Natural killer cell (primary cell): Measurements from ENCODE around the gene HES5. TPM values are rescaled to one million over a fixed set of nuclear protein-coding genes. Genes with fewer than 3 reads are reported as not detected.
A peak's percentile ranks its signal among the peaks of the same experiment; 100 is the strongest.

Experiments
- ATAC-seq, 3 donors: fragments of 150-1000 bp in 2 of 3; fragments of 200-7000 bp in 1 of 3; cut with Tn5 transposase; 1 replicate in 1 of 3; 2 replicates in 2 of 3; pipeline ENCODE4 v1.10.0; 2021; ENCODE audit warnings: mild to moderate bottlenecking in 2 of 3, moderate library complexity in 2 of 3
- DNase-seq, 2 donors: peaks; one replicate each; pipeline versions ENCODE4 v3.0.0 to v3.0.0-alpha.2; 2013 to 2021; ENCODE audit warnings: mixed read lengths in 1 of 2
- H3K27ac ChIP-seq: one replicate; pipeline ENCODE4 v1.5.1; 2013; ENCODE audit warnings: mild to moderate bottlenecking, low read length
- H3K27me3 ChIP-seq: one replicate; pipeline ENCODE4 v1.6.1; 2013; ENCODE audit warnings: low read length; ENCODE audit not compliant: control insufficient read depth, insufficient read depth
- H3K36me3 ChIP-seq: one replicate; pipeline ENCODE4 v1.6.1; 2013; ENCODE audit warnings: low read length; ENCODE audit not compliant: control insufficient read depth, insufficient read depth
- H3K4me1 ChIP-seq: one replicate; pipeline ENCODE4 v1.6.1; 2013; ENCODE audit warnings: low read length; ENCODE audit not compliant: control insufficient read depth, insufficient read depth
- H3K4me3 ChIP-seq: one replicate; pipeline ENCODE4 v1.5.1; 2013; ENCODE audit warnings: low read length
- H3K9me3 ChIP-seq: one replicate; pipeline ENCODE4 v1.6.1; 2013; ENCODE audit warnings: low read length; ENCODE audit not compliant: control insufficient read depth, insufficient read depth
- H3K27ac Mint-ChIP-seq, 2 donors: one replicate each; pipeline ENCODE4 v1.8.0; 2022; ENCODE audit warnings: mild to moderate bottlenecking in 2 of 2, mixed read lengths in 2 of 2, moderate library complexity in 1 of 2
- H3K27me3 Mint-ChIP-seq, 2 donors: one replicate each; pipeline ENCODE4 v1.8.0; 2022; ENCODE audit warnings: low read depth in 2 of 2, mixed read lengths in 2 of 2
- H3K36me3 Mint-ChIP-seq: one replicate; pipeline ENCODE4 v1.8.0; 2022; ENCODE audit warnings: mixed read lengths
- H3K4me1 Mint-ChIP-seq, 2 donors: one replicate each; pipeline ENCODE4 v1.8.0; 2022; ENCODE audit warnings: mixed read lengths in 2 of 2
- H3K4me3 Mint-ChIP-seq: one replicate; pipeline ENCODE4 v1.8.0; 2022; ENCODE audit warnings: mild to moderate bottlenecking, moderate library complexity, mixed read lengths
- H3K9me3 Mint-ChIP-seq, 2 donors: one replicate each; pipeline ENCODE4 v1.8.0; 2022; ENCODE audit warnings: mixed read lengths in 2 of 2
- WGBS: methylation state at CpG from one replicate; pipeline ENCODE4 v1.1.7; 2013; ENCODE audit warnings: missing lambda C conversion rate; ENCODE audit not compliant: insufficient coverage; 5-methylcytosine and 5-hydroxymethylcytosine counted together
- intact Hi-C: fragments of 100-400 bp; cut with micrococcal nuclease; formaldehyde crosslinking; loops from one replicate; pipeline ENCODE4 v1.14.2; 2022
- total RNA-seq, 4 donors: library from RNA; stranded (reverse); fragments of 120-200 nt in 1 of 4; gene quantifications; one replicate each; pipeline versions ENCODE4 v1.2.3 to v1.2.4, GENCODE V29; 2013 to 2022
- TF ChIP-seq, protein P1 (sequence below): fragments of 200-600 bp; IDR thresholded peaks from one replicate; pipeline ENCODE4 v1.8.0; 2022; ENCODE audit warnings: antibody characterized with exemption

The HES5 gene
- total RNA-seq, 3 donors from 2014 or later (not counting 1 experiment from before 2014, with no cell fraction given) = not detected

DNA sequence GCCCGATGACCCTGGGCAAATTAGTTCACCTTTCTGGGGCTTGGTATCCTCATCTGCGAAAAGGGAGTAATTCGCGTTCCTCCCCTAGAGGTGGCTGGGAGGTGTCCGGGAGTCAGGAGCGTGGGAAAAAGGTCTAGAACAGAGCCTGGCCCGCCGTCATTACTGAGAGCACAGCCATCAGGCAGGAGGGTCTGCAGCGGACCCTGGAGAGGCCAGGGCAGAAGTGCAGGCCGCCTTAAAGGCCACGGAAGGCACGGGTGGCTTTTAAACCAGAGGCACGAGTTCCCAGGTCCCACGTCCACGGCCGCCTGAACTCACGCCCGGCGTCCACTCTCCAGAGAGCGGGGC is 4.5 kb downstream of the HES5 start:
- no peak for ATAC-seq
- peaks cover 24 to 47% of the 10 kb centered on the region in 2 donors for H3K4me1 Mint-ChIP-seq
- 11% methylated on average over 20 of the region's 20 CpGs for WGBS
- H3K9me3 Mint-ChIP-seq = no peaks in the 10 kb centered on the region
- Histone ChIP-seq H3K36me3 (peaks cover 15% of the 10 kb centered on the region), H3K4me3 (peak overlapping the region; percentile 72), H3K9me3 (no peaks in the 10 kb centered on the region), H3K27ac (peak overlapping the region; percentile 62), H3K27me3 (peaks cover 15% of the 10 kb centered on the region), H3K4me1 (peaks cover 63% of the 10 kb centered on the region)
- peaks cover 0 to 9% of the 10 kb centered on the region in 2 donors for H3K27me3 Mint-ChIP-seq
- peak overlapping the region; percentile 65 to 93 for H3K27ac Mint-ChIP-seq
- intact Hi-C loops = loop anchor here (5.0 kb wide), 1 partner anchor 62 kb away; the partner anchor contains the start of gene PRXL2B
- no peaks in the 10 kb centered on the region for H3K36me3 Mint-ChIP-seq
- DNase-seq = no peak
- peak overlapping the region; percentile 97 for H3K4me3 Mint-ChIP-seq
- TF ChIP-seq, protein P1, sequence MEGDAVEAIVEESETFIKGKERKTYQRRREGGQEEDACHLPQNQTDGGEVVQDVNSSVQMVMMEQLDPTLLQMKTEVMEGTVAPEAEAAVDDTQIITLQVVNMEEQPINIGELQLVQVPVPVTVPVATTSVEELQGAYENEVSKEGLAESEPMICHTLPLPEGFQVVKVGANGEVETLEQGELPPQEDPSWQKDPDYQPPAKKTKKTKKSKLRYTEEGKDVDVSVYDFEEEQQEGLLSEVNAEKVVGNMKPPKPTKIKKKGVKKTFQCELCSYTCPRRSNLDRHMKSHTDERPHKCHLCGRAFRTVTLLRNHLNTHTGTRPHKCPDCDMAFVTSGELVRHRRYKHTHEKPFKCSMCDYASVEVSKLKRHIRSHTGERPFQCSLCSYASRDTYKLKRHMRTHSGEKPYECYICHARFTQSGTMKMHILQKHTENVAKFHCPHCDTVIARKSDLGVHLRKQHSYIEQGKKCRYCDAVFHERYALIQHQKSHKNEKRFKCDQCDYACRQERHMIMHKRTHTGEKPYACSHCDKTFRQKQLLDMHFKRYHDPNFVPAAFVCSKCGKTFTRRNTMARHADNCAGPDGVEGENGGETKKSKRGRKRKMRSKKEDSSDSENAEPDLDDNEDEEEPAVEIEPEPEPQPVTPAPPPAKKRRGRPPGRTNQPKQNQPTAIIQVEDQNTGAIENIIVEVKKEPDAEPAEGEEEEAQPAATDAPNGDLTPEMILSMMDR = no peak

DNA sequence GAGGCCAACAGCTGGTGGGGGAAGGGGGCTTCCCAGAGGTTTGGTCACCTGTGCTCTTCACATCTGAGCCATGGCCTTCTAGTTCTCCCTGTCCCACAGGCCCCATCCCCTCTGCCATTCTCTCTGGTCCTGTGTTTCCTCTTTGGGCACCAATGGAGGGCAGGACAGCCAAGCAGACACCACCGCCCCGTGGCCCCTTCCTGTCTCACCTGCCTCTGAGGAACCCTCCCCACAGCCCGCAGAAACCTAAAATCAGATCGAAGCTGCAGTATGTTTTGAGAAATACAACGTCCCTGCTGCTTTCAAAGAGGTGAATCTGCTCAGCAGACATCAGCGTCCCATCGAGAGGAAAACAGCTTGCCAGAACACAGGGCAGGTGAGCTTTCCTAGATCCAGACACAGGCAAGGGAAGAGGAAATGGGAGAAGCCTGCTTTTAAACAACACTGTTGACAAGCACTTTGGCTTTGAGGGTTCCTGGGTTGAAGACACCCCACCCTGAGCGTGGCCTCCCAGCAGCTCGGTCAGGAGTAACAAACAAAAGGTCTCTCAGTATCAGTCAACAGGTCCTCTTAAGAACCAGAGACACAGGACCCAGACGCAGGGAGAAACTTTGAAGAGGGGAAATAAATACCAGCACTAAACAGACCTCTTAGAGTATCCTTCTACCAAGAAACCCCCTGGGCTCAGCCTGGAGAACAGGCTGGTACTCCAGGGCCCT is 6.0 kb downstream of the HES5 start:
- WGBS = 56% methylated on average over 10 of the region's 10 CpGs
- Mint-ChIP-seq H3K36me3 (no peaks in the 10 kb centered on the region), H3K9me3 (no peaks in the 10 kb centered on the region), H3K27ac (peak overlapping the region; percentile 65 to 93), H3K4me1 (peaks cover 24 to 46% of the 10 kb centered on the region in 2 donors), H3K27me3 (peaks cover 0 to 8% of the 10 kb centered on the region in 2 donors), H3K4me3 (peak overlapping the region; percentile 97)
- Histone ChIP-seq H3K27me3 (peaks cover 10% of the 10 kb centered on the region), H3K36me3 (peaks cover 27% of the 10 kb centered on the region), H3K9me3 (no peaks in the 10 kb centered on the region), H3K27ac (peak overlapping the region; percentile 28), H3K4me3 (no peak overlapping the region), H3K4me1 (peaks cover 50% of the 10 kb centered on the region)
- peak in 1 of 2 donors; percentile 75 for DNase-seq
- intact Hi-C loops = no loop called here
- TF ChIP-seq, protein P1 = no peak
- no peak for ATAC-seq

DNA sequence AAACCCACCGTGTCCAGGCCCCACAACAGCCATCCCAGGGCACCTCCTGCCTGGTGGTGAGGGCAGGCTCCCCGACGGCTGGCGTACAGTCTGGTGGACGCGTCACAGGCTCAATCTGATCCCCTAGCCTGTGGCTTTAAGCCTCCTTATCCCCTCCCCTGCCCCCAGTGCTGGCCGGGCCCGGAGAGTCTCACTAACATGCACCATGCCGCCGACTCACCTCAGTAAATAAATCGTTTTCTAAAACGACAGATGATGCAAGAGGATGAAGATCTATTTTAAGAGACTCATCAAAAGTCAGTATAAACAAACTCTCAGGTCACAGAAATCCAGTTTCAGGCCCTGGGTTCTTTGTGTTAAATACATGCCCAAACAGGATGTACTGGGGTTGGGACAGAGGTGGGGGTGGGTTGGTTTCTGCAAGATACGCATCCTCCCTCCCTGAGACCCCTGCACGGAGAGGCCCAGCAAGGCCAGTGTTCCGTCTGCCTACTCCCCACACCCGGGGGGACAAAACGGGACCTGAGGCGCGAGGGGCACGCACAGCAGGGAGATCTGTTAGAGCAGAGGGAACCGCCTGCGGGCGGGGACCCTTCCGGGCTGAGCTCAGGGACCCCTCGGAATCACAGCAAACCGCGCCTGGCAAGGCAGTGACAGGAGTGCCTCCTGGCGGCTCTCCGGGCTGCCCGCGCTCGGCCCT is 6.7 kb downstream of the HES5 start:
- Histone ChIP-seq H3K4me1 (peaks cover 43% of the 10 kb centered on the region), H3K9me3 (no peaks in the 10 kb centered on the region), H3K4me3 (no peak overlapping the region), H3K27ac (peak overlapping the region; percentile 16), H3K36me3 (peaks cover 34% of the 10 kb centered on the region), H3K27me3 (peaks cover 4% of the 10 kb centered on the region)
- 73% methylated on average over 32 of the region's 32 CpGs for WGBS
- Mint-ChIP-seq H3K9me3 (no peaks in the 10 kb centered on the region), H3K4me1 (peaks cover 24 to 40% of the 10 kb centered on the region in 2 donors), H3K36me3 (no peaks in the 10 kb centered on the region), H3K27me3 (peaks cover 0 to 5% of the 10 kb centered on the region in 2 donors), H3K27ac (peak overlapping the region; percentile 65 to 93), H3K4me3 (no peak overlapping the region)
- ATAC-seq (no peak), DNase-seq (no peak)
- intact Hi-C loops = no loop called here
- TF ChIP-seq, protein P1 = no peak
